NCI-H187 treated with DMSO at 0.1 percent for 48 hours (cell line): ENCODE measurements around the gene CPNE9.
A peak's percentile ranks its signal among the peaks of the same experiment; 100 is the strongest.

Source experiments
- DNase-seq: peaks from one replicate; lab custom pipeline; 2025; lab: John Stamatoyannopoulos, UW

The CPNE9 gene

DNA sequence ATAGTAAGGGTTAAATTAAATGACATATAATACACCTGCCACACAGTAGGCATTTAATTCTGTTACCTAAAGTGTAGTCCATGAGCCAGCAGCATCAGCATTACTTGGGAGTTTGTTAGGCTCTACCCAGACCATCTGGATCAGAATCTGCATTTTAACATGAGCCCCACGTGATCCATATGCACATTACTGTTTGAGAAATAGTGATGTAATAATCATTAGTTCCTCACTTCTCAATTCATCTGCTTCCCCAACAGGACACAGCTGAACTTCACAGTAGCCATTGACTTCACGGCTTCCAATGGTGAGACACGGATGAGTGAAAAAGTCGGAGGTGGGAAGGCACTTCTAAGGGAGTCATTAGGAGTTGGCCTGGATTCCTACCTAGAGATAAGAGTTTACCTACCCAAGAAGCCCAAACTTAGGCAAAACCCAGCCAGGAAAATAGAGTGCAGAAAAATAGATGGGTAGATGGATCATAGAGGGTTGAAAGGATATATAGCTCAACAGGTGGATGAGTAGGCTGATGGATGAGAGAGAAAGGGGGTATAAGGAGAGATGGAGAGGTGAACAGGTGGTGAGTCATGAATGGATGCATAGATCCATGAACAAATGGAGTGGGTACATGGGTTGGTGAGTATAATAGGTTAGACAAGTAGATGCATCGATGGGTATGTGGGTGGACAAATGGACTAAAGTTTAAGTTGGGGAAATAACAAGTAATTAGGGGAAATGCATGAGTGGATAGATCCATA, 13.3 kb downstream of the CPNE9 start:
- no peak for DNase-seq

DNA sequence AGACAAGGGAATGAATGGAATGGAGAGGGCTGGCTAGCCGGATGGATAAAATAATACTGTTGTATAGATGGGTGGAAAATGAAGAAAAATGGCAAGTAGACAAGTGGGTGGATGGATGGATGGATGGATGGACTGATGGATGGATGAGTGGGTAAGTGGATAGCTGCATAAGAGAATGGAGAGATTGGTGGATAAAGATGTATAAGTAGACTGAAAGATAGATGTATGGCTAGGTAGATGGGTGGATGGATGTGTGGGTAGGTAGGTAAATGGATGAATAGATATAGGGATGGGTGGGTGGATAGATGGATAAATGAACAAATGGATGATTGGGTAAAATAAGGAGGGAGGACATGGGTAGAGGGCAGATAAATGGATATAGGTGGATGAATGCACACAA, 13.9 kb downstream of the CPNE9 start:
- DNase-seq: no peak

DNA sequence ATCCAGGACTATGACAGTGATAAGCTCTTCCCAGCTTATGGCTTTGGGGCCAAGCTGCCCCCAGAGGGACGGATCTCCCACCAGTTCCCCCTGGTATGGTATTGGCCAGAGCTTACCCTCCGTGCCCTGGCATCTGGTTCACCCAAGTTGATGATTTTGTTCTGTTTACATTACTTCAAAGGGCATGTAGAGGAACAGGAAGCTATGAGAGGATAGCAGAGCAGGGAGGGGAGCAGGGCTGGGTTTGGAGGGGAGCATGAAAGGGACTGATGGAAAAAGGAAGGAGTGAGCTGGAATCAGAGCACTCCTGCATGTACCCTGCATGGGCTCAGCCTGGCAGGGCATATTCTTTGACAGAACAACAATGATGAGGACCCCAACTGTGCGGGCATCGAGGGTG, 14.5 kb downstream of the CPNE9 start:
- no peak for DNase-seq

DNA sequence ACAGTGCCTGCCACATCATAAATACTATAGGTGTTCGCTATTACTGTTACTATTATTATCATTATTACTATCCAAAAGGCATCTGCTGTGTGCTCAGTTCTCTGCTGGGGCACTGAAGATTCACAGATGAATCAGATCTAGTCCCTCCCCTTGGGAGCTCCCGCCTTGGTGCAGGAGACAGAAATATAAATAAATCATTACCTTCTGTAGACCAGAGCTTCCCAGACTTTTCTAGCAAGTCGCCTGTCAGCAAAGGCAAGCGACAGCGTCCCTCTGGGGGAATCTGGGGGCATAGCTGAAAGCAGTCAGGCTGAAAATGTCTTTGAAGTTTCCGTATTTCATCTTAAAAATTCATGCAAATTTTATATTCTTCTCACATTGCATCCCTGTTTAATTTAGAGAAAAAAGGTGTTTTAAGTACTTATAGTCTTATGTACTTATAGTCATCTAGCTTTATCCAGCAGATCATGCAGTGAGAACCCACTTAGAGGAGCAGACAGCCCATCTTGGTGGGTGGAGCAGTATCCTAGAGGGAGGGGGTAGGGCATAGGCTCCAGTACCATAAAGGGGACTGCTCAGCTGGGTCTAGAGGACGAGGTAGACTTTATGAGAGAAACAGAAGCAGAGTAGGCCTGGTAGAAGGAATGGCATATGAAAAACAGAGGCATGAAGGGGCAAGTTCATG, 17.5 kb downstream of the CPNE9 start:
- no peak for DNase-seq

DNA sequence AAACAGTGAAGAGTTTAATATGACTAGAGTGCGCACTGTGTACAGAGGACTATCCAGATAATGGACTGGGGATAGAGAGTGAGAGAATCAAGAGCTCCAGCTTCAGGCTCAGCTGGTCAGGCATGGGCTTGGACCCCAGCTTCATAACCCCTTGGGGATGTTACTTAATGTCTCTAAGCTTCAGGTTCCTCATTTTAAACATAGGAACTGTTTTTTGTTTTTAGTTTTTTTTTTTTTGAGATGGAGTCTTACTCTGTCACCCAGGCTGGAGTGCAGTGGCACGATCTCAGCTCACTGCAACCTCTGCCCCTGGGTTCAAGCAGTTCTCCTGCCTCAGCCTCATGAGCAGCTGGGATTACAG, 18.0 kb downstream of the CPNE9 start:
- DNase-seq: no peak

DNA sequence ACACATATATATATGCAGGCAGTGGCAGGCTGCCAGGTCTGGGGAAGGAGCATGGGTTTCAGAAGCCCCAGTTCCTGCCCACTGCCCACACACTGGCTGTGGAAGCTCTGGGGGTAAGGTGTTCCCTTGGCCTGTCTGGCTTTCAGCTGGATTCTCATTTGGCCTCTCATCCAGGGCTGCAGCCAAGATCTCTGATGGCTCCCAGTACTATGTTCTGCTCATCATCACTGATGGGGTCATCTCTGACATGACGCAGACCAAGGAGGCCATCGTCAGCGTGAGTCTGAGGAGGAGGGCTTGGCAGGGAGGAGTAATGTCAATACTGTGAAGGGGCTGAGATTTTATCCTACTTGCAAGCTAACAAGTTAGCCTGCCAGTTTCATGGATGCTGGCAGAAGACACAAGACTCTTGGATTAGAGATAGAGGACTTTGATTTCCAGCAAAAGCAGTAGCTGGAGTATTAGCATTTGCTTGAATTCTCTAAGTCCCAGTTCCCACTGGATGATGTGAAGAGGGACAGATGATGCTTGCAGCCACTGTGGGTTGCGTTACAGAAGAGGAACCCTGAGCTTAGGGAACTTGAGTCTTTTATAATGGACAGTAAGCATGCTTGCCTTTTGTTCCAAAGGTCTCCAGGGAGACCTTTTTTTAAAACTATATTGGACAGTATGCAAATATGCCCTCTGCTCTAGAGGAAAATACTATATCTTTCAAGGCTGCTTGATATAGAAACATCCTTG, 22.3 kb downstream of the CPNE9 start:
- DNase-seq: no peak

DNA sequence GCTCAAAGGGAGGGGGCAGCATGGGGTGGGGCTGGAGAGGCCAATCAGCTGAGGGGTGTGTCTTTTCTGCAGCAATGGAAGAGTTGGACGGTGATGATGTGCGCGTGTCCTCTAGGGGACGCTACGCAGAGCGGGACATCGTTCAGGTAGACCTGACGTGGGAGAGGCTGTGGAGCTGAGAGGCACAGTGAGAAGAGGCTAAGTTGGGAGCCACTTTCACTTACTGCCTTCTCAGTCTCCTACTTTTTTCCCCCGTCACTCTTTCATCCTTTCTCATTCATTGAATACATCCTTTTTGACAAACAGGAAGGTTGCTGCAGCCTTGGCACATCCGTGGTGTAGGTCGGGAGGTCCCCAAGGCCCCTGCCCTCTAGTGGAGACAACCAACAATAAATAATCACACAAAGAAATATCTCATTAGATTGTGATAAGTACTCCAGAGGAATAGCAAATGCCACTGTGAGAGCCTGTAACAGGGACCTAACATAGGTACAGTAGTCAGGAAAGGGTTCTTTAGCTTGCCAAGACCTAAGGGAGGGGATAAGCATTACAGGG, 23.5 kb downstream of the CPNE9 start:
- no peak for DNase-seq

DNA sequence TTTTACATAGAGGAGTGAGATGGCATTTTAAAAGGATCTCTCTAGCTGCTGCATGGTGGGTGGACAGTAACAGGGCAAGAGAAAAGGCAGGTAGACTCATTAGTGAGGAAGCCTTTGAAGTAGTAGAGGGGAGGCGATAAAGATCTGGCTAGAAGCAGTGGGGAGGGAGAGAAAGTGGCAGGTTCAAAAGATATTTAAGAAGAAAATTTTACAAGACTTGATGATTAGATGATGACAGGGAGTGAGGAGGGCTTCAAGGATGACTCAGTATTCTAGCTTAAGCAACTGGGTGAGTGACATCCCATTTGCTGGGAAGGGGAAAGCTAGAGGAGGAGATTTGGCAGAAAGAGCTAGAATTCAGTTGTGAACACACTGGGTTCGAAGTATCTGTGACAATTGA, 24.1 kb downstream of the CPNE9 start:
- DNase-seq: no peak

DNA sequence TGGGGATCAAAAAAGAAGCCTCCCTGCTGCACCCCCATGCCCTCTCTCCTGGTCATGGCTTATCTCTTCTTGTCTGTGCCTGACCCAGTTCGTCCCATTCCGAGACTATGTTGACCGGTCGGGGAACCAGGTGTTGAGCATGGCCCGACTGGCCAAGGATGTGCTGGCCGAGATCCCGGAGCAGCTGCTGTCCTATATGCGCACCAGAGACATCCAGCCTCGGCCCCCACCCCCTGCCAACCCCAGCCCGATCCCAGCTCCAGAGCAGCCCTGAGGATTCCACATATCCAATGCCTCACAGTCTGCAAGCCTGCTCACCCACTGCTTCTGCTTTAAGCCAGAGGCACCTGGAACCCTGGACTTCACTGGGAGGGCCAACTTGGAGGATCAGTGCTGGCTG, 25.8 kb downstream of the CPNE9 start:
- DNase-seq: no peak

DNA sequence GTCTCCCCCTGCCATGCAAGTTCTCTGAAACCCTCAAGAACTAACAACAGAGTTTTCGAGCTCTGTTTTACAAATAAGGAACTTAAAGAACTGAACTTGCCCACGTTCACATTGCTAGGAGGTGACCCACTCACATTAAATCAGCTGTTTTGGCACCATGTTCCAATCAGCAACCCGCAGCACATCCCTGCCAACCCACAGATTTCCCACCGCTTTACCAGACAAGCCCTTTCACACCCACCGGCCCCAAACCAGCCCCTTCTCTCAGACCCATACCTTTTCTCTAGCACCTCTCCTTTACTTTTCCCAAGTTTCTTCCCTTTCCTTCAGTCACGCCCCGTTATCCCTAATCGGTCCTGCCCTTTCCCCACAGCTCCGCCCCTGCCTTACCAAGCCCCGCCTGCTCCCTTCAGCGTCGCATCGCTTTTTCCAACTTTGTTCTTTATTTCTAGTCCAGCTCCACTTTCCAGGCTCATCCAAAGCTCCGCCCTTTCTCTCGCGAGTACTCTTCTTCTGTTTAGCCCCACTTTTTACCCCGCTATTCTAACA, 27.1 kb downstream of the CPNE9 start:
- peak; percentile 6 for DNase-seq

DNA sequence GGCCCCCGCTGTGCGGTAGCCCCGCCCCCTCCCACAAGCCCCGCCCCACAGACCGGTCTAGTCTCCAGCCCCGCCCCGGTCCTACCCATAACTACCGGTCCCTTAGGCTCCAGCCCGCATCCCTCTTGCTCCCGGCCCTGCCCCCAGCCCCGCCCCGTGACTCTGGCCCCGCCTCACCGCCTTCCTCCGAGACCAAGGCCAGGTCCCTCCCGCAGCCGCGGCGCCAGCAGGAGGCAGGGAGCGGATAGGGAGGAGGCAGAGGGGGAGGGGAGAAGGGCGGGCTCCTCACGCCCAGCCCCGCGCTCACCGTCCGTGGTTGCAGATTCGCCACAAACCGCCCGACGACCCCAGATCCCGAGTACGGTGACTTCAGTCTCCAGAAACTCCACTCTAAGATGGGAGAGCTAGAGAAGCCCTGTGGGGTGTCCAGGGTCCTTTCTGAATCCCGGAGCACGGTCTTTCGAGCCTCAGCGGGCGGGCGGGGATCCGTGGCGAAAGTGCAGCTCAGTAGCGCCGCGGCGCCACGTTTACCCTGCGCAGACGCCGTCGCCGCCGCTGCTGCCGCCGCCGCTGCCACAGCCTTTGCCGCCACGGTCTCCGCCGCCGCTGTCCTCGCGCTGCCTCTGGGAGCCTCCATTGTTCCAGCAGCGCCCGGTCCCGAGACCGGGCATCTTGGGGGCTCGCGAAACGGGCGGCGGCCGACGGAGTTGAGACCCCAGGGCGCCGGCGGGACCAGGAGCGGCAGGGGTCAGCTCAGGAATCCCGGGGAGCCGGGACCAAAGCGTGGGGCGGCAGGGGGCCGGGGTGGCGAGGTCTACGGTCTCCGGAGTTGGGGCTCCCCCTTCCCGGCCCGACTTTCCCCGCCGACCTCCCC, 27.8 kb downstream of the CPNE9 start, which contains the start of gene BRPF1:
Gene BRPF1 (plus strand): TSS at position 530 of the 874 bp plus-strand sequence. CDS start 2,406 bp downstream, outside the sequence.
- peak; percentile 69 for DNase-seq

DNA sequence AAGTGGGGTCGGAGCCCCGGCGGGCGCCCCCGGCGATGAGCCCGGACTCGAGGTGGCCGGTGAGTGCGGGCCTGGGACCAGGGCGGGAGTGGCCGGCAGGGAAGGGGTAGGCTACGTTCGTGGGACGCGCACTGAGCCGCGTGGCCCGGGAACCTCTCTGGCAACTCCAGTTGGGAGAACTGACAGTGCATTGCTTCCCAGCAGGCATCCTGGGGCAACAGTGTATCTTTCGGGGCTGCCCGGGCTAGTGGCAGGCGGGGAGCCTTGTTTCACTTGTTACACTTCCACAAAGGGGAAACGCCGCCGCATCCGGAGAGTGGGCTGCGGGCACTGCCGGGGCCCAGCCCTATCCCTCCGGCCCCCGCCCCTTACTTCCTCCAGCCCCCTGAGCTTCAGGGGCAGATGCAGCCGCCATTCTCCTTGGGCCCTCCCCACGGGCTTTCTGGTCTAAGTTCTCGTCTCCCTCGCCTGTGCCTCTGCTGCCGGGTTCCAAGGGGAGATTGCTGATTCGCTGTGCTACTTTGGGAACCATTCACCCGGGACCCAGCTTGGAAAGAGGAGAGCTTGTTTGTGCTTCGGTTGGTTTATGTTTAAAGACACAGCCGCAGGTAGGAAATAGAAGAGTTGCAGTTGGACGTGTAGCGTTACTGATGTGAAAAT, 28.6 kb downstream of the CPNE9 start:
- no peak for DNase-seq

DNA sequence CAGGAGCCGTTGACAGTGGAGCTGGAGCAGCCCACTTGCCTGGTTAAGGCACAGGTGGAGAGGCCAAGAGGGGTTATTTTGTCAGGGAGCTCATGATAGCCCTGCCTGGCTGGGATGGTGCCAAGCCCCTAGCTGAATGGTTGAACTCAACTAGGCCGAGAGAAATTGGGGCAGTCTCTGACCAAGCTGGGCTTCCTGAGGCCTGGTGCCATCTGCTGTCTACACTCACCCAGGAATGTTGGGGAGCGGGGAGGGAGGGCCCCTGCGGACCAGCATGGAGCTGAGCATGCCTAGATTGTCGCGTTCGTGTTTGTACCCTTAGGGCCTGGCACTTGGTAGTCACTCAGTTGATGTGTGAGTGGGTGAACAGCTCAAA, 29.1 kb downstream of the CPNE9 start:
- DNase-seq: no peak

DNA sequence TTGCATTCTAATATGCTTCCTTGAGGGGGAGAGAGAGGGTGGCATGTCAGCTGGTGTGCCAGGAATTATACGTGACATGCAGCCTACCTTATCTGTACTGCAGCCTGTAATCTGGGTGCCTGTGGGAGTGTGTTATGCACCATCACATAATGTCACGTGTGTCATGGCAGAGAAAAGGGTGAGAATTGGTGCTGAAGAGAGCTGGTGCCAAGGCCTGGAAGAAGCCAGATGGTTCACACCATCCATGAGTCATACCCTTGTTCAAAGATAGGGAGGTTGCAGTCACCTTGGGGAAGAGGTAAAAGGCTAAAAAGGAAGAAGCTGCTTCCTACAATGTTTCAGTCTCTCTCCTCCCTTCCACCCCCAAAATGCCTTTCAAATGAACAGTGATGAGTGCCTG, 33.2 kb downstream of the CPNE9 start:
- no peak for DNase-seq

DNA sequence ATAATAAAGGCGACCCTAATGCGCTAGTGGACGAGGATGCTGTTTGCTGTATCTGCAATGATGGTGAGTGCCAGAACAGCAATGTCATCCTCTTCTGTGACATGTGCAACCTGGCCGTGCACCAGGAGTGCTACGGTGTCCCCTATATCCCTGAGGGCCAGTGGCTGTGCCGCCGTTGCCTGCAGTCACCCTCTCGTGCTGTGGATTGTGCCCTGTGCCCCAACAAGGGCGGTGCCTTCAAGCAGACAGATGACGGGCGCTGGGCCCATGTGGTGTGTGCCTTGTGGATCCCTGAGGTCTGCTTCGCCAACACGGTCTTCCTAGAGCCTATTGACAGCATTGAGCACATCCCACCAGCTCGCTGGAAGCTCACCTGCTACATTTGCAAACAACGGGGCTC, 35.5 kb downstream of the CPNE9 start:
- no peak for DNase-seq

DNA sequence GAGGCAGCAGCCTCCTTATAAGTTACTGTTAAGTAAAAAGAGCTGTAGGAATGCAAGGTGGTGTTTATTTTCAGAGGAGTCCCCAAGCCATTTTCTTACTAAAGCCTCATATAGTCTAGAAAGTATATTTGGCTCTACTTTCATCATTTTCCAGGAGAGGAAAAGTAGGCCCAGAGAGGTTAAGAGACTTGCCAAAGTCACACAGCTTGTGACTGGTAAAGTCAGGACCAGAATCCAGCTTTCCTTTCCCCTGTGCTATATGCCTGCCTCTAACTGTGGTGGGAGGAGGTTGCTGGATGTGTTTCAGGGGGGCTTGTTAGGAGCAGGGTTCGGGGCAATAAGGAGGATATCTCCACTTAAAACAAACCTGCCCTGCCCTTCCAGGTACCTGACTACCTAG, 38.9 kb downstream of the CPNE9 start:
- no peak for DNase-seq

DNA sequence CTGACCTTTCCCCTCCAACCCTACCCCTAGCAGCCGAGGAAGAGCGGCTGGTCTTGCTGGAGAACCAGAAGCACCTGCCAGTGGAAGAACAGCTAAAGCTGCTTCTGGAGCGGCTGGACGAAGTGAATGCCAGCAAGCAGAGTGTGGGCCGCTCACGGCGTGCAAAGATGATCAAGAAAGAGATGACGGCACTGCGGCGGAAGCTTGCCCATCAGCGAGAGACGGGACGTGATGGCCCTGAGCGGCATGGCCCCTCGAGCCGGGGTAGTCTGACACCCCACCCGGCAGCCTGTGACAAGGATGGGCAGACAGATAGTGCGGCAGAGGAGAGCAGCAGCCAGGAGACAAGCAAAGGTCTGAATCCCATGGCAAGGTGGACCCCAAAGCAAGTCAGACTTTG, 39.9 kb downstream of the CPNE9 start:
- no peak for DNase-seq

DNA sequence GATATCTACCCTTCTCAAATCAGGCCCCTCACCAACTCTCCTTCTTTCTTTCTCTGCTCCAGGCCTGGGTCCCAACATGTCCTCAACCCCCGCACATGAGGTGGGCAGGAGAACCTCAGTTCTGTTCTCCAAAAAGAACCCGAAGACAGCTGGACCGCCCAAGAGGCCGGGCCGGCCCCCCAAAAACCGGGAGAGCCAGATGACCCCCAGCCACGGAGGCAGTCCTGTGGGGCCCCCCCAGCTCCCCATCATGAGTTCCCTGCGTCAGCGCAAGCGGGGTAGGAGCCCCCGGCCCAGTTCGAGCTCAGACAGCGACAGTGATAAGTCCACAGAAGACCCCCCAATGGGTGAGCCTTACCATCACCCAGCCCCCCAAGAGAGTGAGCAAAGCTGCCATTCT, 40.5 kb downstream of the CPNE9 start:
- no peak for DNase-seq

DNA sequence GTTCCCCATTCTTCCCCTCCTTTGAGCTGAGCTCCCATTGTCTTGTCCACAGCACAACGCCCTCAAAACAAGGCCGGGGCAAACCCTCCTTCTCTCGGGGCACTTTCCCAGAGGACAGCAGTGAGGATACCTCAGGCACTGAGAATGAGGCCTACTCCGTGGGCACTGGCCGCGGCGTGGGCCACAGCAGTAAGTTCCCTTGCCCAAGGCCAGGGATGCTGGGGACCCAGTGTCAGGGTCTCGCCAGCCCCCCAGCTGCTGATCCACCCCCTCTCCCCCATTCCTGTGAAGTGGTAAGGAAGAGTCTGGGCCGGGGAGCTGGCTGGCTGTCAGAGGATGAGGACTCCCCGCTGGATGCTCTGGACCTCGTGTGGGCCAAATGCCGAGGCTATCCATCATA, 41.9 kb downstream of the CPNE9 start:
- DNase-seq: no peak

DNA sequence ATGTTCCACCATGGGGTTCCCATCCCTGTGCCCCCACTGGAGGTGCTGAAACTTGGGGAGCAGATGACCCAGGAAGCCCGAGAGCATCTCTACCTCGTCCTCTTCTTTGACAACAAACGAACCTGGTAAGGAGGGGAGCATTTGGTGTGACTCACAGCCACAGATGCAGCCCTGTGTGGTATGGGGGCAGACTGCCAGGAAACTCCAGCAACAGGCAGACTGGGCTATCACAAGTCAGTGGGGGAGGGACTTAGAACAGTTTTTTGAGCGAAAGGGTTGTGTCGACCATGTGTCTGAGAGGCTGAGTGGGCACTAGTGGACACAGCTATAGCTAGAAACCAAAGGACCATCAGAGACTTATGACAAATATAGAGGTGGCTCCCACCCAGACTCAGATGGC, 42.7 kb downstream of the CPNE9 start:
- DNase-seq: no peak

DNA sequence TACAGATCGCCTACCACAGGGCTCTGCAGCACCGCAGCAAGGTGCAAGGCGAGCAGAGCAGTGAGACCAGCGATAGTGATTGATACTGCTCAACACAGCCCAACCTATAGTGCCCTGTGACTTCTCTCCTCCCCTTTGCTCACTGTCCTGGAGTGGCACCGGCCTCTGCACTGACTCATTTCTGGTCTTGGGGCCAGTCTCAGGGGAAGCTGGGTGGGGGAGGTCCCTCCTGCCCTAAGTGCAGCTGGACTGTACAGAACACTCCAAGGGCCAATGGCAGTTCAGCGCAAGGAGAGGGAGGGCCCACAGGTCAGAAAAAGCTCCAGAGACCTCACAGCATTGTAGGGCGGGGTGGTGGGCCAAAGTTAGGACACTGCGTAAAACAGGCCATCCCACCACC, 43.6 kb downstream of the CPNE9 start:
- DNase-seq: no peak
